Measurements from ENCODE around the gene SRSF7. TPM values are rescaled to one million over a fixed set of nuclear protein-coding genes. Genes with fewer than 3 reads are reported as not detected.

Gene SRSF7
- total and polyA plus RNA-seq, 4 donors = 95.1 to 155 (median 130) TPM

DNA sequence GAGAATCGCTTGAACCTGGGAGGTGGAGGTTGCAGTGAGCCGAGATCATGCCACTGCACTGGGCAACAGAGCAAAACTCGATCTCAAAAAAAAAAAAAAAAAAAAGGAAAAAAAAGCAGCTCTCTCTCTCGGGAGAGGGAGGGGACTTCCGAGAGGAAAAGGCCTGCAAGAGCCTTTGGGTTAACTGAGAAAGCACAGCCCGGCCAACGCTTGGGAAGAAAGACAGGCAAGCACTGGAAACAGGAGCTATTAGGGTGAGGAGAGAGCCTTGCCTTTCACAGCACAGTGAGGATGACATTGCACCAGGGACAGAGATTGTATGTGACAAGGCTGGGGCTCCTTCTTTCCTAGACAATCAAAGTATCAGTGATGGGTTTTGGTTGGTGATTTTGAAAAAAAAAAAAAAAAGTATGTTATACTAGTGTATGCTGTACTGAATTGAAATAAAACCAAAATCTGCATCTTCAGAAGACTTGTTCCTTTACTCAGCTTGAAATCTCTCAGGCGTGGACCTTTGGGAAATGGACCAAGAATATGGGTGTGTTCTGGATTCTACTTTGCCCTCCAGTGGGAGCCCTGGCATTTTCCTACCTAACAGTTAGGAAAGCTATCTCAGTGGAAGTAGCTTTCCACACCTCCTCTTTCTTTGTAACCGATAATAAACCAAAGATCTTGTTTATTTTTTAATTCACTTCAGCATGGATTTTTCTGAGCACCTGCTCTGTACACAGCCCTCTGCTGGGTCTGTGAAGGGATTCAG lies 16.7 kb downstream of the SRSF7 start:
- Histone ChIP-seq H3K9ac (ENCODE audit: insufficient read depth in 1 of 2, low read length in 2 of 2) (no peak overlapping the region), H3K27ac (ENCODE audit: low read depth in 1 of 2, low read length in 1 of 2) (no peak overlapping the region), H3K4me3 (no peak overlapping the region), H3K9me3 (ENCODE audit: control insufficient read depth in 4 of 4, insufficient read depth in 3 of 4, low read length in 3 of 4) (no peaks in the 10 kb centered on the region), H3K27me3 (ENCODE audit: control insufficient read depth in 3 of 3, insufficient read depth in 3 of 3, low read length in 2 of 3) (no peaks in the 10 kb centered on the region), H3K36me3 (ENCODE audit: control insufficient read depth in 4 of 4, insufficient read depth in 4 of 4, low read length in 4 of 4) (peaks cover 12 to 27% (median 20%) of the 10 kb centered on the region in 4 donors), H3K4me1 (ENCODE audit: control insufficient read depth in 5 of 5, insufficient read depth in 5 of 5, low read length in 5 of 5) (no peaks in the 10 kb centered on the region)
- TF ChIP-seq, protein P1, sequence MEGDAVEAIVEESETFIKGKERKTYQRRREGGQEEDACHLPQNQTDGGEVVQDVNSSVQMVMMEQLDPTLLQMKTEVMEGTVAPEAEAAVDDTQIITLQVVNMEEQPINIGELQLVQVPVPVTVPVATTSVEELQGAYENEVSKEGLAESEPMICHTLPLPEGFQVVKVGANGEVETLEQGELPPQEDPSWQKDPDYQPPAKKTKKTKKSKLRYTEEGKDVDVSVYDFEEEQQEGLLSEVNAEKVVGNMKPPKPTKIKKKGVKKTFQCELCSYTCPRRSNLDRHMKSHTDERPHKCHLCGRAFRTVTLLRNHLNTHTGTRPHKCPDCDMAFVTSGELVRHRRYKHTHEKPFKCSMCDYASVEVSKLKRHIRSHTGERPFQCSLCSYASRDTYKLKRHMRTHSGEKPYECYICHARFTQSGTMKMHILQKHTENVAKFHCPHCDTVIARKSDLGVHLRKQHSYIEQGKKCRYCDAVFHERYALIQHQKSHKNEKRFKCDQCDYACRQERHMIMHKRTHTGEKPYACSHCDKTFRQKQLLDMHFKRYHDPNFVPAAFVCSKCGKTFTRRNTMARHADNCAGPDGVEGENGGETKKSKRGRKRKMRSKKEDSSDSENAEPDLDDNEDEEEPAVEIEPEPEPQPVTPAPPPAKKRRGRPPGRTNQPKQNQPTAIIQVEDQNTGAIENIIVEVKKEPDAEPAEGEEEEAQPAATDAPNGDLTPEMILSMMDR (IDR thresholded peaks at IDR 0.05; ENCODE audit: control extremely low read depth, extremely low read depth) = no peak
- DNase-seq (no peak), ATAC-seq (ENCODE audit: insufficient read depth, low FRiP score) (no peak)
- 85 to 89% methylated on average over 9 of the region's 9 CpGs for WGBS, 2 donors

DNA sequence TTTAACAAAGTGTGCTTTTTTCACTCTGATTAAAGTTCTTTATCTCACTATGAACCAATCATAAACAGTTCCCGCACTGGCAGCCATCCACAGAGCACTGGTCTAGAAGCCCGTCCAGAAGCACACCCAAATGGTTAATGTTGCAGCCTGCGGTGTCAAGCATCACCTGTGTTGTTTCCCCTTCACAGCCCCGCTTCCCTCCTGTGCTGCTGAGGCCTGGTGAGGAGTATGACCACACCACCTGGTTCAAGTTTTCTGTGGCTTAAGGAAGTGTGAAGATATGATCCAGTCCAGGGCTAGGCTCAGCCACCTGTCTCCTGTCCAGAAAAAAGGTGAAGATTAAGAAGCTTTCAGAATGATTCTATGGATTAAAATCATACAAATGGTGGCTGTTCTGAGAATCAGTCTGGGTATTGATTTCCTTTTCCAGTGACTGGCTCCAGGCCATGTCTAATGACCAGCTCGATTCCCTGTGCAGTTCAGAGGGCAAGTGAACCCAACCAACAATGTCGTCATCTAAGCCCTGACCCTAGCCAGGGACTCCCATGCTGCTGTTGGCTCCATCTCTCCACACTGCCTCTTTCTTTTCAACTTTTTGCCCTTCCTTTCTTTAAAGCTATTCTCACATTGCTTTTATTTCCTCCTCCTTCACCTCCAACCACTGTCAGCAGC lies 17.7 kb downstream of the SRSF7 start:
- no peak for ATAC-seq (ENCODE audit: insufficient read depth, low FRiP score)
- H3K27me3 ChIP-seq (ENCODE audit: control insufficient read depth in 3 of 3, insufficient read depth in 3 of 3, low read length in 2 of 3) = no peaks in the 10 kb centered on the region
- H3K27ac ChIP-seq (ENCODE audit: low read depth in 1 of 2, low read length in 1 of 2) = no peak overlapping the region
- H3K9me3 ChIP-seq (ENCODE audit: control insufficient read depth in 4 of 4, insufficient read depth in 3 of 4, low read length in 3 of 4) = no peaks in the 10 kb centered on the region
- no peak overlapping the region for H3K9ac ChIP-seq (ENCODE audit: insufficient read depth in 1 of 2, low read length in 2 of 2)
- H3K4me3 ChIP-seq = no peak overlapping the region
- WGBS, 2 donors = 88 to 91% methylated on average over 6 of the region's 6 CpGs
- H3K4me1 ChIP-seq (ENCODE audit: control insufficient read depth in 5 of 5, insufficient read depth in 5 of 5, low read length in 5 of 5) = no peaks in the 10 kb centered on the region
- DNase-seq = no peak
- peaks cover 8 to 26% (median 19%) of the 10 kb centered on the region in 4 donors for H3K36me3 ChIP-seq (ENCODE audit: control insufficient read depth in 4 of 4, insufficient read depth in 4 of 4, low read length in 4 of 4)
- TF ChIP-seq, protein P1 (IDR thresholded peaks at IDR 0.05; ENCODE audit: control extremely low read depth, extremely low read depth) = no peak

DNA sequence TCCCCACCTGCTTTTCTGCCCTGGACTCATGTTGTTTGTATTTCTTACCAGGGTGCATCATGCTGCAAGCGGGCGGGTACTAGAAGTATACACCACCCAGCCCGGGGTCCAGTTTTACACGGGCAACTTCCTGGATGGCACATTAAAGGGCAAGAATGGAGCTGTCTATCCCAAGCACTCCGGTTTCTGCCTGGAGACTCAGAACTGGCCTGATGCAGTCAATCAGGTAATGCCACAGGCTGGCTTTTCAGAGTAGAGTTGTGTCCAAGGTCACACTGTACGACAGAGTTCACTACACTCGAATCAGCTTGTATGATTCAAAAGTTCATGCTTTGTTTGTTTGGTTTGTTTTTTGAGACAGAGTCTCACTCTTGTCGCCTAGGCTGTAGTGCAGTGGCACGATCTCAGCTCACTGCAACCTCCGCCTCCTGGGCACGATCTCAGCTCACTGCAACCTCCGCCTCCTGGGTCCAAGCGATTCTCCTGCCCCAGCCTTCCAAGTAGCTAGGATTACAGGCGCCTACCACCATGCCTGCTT lies 19.4 kb downstream of the SRSF7 start:
- Histone ChIP-seq H3K27me3 (ENCODE audit: control insufficient read depth in 3 of 3, insufficient read depth in 3 of 3, low read length in 2 of 3) (no peaks in the 10 kb centered on the region), H3K27ac (ENCODE audit: low read depth in 1 of 2, low read length in 1 of 2) (no peak overlapping the region), H3K4me1 (ENCODE audit: control insufficient read depth in 5 of 5, insufficient read depth in 5 of 5, low read length in 5 of 5) (no peaks in the 10 kb centered on the region), H3K36me3 (ENCODE audit: control insufficient read depth in 4 of 4, insufficient read depth in 4 of 4, low read length in 4 of 4) (peaks cover 8 to 25% (median 14%) of the 10 kb centered on the region in 4 donors), H3K9ac (ENCODE audit: insufficient read depth in 1 of 2, low read length in 2 of 2) (no peak overlapping the region), H3K4me3 (no peak overlapping the region), H3K9me3 (ENCODE audit: control insufficient read depth in 4 of 4, insufficient read depth in 3 of 4, low read length in 3 of 4) (no peaks in the 10 kb centered on the region)
- ATAC-seq (ENCODE audit: insufficient read depth, low FRiP score) (no peak), DNase-seq (no peak)
- TF ChIP-seq, protein P1 (IDR thresholded peaks at IDR 0.05; ENCODE audit: control extremely low read depth, extremely low read depth) = no peak
- 92 to 93% methylated on average over 14 of the region's 14 CpGs for WGBS, 2 donors
